Breast epithelium (tissue), 3 donors: ENCODE results near the gene ROBO2.

ENCODE experiments used
- CTCF ChIP-seq, 3 donors: fragments of 450-650 bp; IDR thresholded peaks; one replicate each; pipeline ENCODE4 v1.5.1; 2016 to 2017; ENCODE audit warnings: antibody characterized with exemption in 3 of 3, mild to moderate bottlenecking in 3 of 3, moderate library complexity in 3 of 3
- POLR2A ChIP-seq: fragments of 450-650 bp; IDR thresholded peaks from one replicate; pipeline ENCODE4 v1.6.1; 2016; ENCODE audit warnings: antibody characterized with exemption, mild to moderate bottlenecking, moderate library complexity

- TF ChIP-seq CTCF (IDR thresholded peaks at IDR 0.05) (no peak), POLR2A (no peak)
Measured at GRCh38 chr3:77195766-77196545, 156.1 kb downstream of the ROBO2 start.
